Measurements from ENCODE around the gene ARHGAP6.

DNA sequence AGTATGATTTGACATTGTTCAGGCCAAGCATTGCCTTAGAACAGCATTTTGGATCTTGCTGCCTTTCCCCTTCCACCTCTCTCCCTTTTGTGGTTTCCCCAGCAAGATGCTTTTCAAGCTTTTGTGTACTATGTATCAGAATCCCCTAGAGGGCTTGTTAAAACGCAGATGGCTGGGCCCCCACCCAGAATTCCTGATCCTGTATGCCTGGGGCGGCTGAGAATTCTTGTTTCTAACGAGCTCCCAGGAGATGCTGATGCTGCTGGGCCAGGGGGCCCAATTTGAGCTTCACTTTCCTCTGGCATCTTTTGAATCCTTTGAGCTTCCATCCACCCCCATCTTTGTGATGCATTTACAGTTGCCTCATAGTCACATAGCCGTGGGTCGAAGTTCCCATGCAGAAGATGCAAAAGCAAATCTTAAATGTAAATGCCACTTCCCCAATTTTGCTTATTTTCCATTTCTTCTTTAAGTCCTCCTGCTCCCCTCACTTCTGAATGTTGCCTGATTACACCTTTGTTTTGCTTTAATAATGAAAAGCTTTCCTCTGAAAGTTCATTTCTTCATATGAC, 536.1 kb downstream of the ARHGAP6 start:
- no peak for TF ChIP-seq CTCF (IDR thresholded peaks at IDR 0.05; ENCODE audit: low read length)
- TF ChIP-seq EZH2 (optimal IDR thresholded peaks at IDR 0.05; ENCODE audit: low read depth, low read length): no peak
